Type B pancreatic cell (in vitro differentiated cells): ENCODE data around the gene GIPC2. TPM values are rescaled to one million over a fixed set of nuclear protein-coding genes. Genes with fewer than 3 reads are reported as not detected.

Experiments used
- DNase-seq: peaks from one replicate; pipeline ENCODE4 v3.0.0; 2021; ENCODE audit warnings: mixed read lengths; ENCODE audit not compliant: unreplicated experiment; ENCODE audit errors: extremely low spot score
- H3K27ac Mint-ChIP-seq: 2 replicates; pipeline ENCODE4 v1.8.0; 2021; ENCODE audit warnings: mild to moderate bottlenecking, mixed read lengths
- H3K27me3 Mint-ChIP-seq: 2 replicates; pipeline ENCODE4 v1.8.0; 2021; ENCODE audit warnings: mixed read lengths
- H3K36me3 Mint-ChIP-seq: 2 replicates; pipeline ENCODE4 v1.8.0; 2021; ENCODE audit warnings: mixed read lengths
- H3K4me1 Mint-ChIP-seq: one replicate; pipeline ENCODE4 v1.8.0; 2021; ENCODE audit warnings: mixed read lengths; ENCODE audit not compliant: unreplicated experiment
- H3K4me3 Mint-ChIP-seq: 2 replicates; pipeline ENCODE4 v1.8.0; 2021; ENCODE audit warnings: mild to moderate bottlenecking, mixed read lengths
- H3K9me3 Mint-ChIP-seq: 2 replicates; pipeline ENCODE4 v1.8.0; 2021; ENCODE audit warnings: mixed read lengths
- CTCF ChIP-seq: fragments of 200-600 bp; sonication (generic); conservative IDR thresholded peaks from 2 replicates; pipeline ENCODE4 v1.5.0; 2021; ENCODE audit warnings: antibody characterized with exemption, mild to moderate bottlenecking
- total RNA-seq: library from RNA; stranded (reverse); gene quantifications from 2 replicates; pipeline ENCODE4 v1.2.1, GENCODE V29; 2021; ENCODE audit warnings: low replicate concordance

Gene GIPC2
- total RNA-seq, 1 donor from 2014 or later: 2.9 TPM

- DNase-seq: no peak
- Mint-ChIP-seq H3K36me3 (no peaks in the 10 kb centered on the region), H3K4me3 (peak within 1 kb of the TSS; percentile 93), H3K9me3 (no peaks in the 10 kb centered on the region), H3K27ac (peak within 1 kb of the TSS; percentile 99), H3K27me3 (peaks cover 3% of the 10 kb centered on the region), H3K4me1 (peaks cover 30% of the 10 kb centered on the region)
- TF ChIP-seq CTCF: no peak
These were observed 40.9 kb upstream of the GIPC2 start, which contains the start of gene DNAJB4 for GRCh38 chr1:78004719-78005447. TSS of gene DNAJB4 (plus strand) at chr1:78004939. CDS start at chr1:78005111, 172 bp downstream.

- Mint-ChIP-seq H3K9me3 (no peaks in the 10 kb centered on the region), H3K27me3 (peaks cover 3% of the 10 kb centered on the region), H3K27ac (peak overlapping the region; percentile 99), H3K4me1 (peaks cover 30% of the 10 kb centered on the region), H3K4me3 (peak overlapping the region; percentile 93), H3K36me3 (no peaks in the 10 kb centered on the region)
- TF ChIP-seq CTCF: no peak
- DNase-seq: no peak
These were observed 40.4 kb upstream of the GIPC2 start for GRCh38 chr1:78005448-78005722.

- Mint-ChIP-seq H3K4me3 (peak overlapping the region; percentile 93), H3K27me3 (peaks cover 3% of the 10 kb centered on the region), H3K9me3 (no peaks in the 10 kb centered on the region), H3K27ac (peak overlapping the region; percentile 99), H3K36me3 (no peaks in the 10 kb centered on the region), H3K4me1 (peaks cover 30% of the 10 kb centered on the region)
- no peak for TF ChIP-seq CTCF
- no peak for DNase-seq
These were observed 40.0 kb upstream of the GIPC2 start for GRCh38 chr1:78005755-78006154.

GRCh38 chr1:78006521-78006920 is 39.2 kb upstream of the GIPC2 start:
- no peaks in the 10 kb centered on the region for H3K9me3 Mint-ChIP-seq
- no peak overlapping the region for H3K27ac Mint-ChIP-seq
- DNase-seq: no peak
- TF ChIP-seq CTCF: no peak
- H3K27me3 Mint-ChIP-seq: peaks cover 3% of the 10 kb centered on the region
- peaks cover 34% of the 10 kb centered on the region for H3K4me1 Mint-ChIP-seq
- H3K4me3 Mint-ChIP-seq: peak overlapping the region; percentile 93
- no peaks in the 10 kb centered on the region for H3K36me3 Mint-ChIP-seq

- H3K4me3 Mint-ChIP-seq: peak overlapping the region; percentile 65
- no peak for DNase-seq
These were observed 38.0 kb upstream of the GIPC2 start for GRCh38 chr1:78007677-78008341.

More at GRCh38 chr1:78007677-78008341, 38.0 kb upstream of the GIPC2 start:
- no peaks in the 10 kb centered on the region for H3K9me3 Mint-ChIP-seq
- H3K36me3 Mint-ChIP-seq: peaks cover under 1% of the 10 kb centered on the region
- peaks cover 3% of the 10 kb centered on the region for H3K27me3 Mint-ChIP-seq
- TF ChIP-seq CTCF: no peak
- H3K27ac Mint-ChIP-seq: no peak overlapping the region
- H3K4me1 Mint-ChIP-seq: peaks cover 27% of the 10 kb centered on the region
